Nephron (organoid): Measurements from ENCODE around the gene TTLL11.

ENCODE experiments used
- H3K27ac Mint-ChIP-seq, 3 experiments: 2 replicates each; pipeline ENCODE4 v1.8.0; 2020; ENCODE audit warnings: mixed read lengths in 3 of 3, mild to moderate bottlenecking in 2 of 3, moderate library complexity in 1 of 3
- H3K27me3 Mint-ChIP-seq: 2 replicates; pipeline ENCODE4 v1.8.0; 2021; ENCODE audit warnings: low read depth, mild to moderate bottlenecking, moderate library complexity, mixed read lengths
- H3K36me3 Mint-ChIP-seq: 2 replicates; pipeline ENCODE4 v1.8.0; 2020; ENCODE audit warnings: low read depth, mixed read lengths
- H3K4me1 Mint-ChIP-seq: 2 replicates; pipeline ENCODE4 v1.8.0; 2020; ENCODE audit warnings: mixed read lengths
- H3K4me3 Mint-ChIP-seq, 3 experiments: 2 replicates each; pipeline ENCODE4 v1.8.0; 2020; ENCODE audit warnings: mild to moderate bottlenecking in 3 of 3, mixed read lengths in 3 of 3, moderate library complexity in 2 of 3
- H3K9me3 Mint-ChIP-seq: 2 replicates; pipeline ENCODE4 v1.8.0; 2020; ENCODE audit warnings: mixed read lengths
- TF ChIP-seq, protein P1 (sequence below), 3 experiments: fragments of 200-600 bp; sonication (generic); IDR thresholded peaks; one replicate each; pipeline ENCODE4 v1.5.0; 2021; ENCODE audit warnings: antibody characterized with exemption in 3 of 3; ENCODE audit not compliant: unreplicated experiment in 3 of 3

The TTLL11 gene

DNA sequence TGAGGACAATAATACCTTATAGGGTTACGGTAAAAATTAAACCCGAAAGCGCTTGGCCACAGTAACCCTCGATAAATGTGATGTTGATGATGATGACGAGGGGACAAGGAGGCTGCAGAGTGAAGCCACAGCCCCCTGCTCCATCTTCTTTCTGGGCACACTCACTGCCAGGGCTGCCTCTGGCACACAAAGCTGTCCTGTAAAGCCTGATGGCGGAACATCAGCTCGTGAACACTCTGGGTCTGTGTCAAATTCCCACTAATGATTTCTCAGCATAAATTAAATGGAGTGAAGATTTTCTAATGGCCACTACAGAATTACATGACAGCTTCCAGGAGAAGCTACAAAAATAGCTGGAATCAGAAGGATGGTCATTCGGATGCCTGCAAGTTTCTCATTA lies 142.2 kb downstream of the TTLL11 start:
- peaks cover 5% of the 10 kb centered on the region for H3K27me3 Mint-ChIP-seq
- no peaks in the 10 kb centered on the region for H3K9me3 Mint-ChIP-seq
- H3K27ac Mint-ChIP-seq: no peak overlapping the region
- H3K4me1 Mint-ChIP-seq: peaks cover 16% of the 10 kb centered on the region
- TF ChIP-seq, protein P1, sequence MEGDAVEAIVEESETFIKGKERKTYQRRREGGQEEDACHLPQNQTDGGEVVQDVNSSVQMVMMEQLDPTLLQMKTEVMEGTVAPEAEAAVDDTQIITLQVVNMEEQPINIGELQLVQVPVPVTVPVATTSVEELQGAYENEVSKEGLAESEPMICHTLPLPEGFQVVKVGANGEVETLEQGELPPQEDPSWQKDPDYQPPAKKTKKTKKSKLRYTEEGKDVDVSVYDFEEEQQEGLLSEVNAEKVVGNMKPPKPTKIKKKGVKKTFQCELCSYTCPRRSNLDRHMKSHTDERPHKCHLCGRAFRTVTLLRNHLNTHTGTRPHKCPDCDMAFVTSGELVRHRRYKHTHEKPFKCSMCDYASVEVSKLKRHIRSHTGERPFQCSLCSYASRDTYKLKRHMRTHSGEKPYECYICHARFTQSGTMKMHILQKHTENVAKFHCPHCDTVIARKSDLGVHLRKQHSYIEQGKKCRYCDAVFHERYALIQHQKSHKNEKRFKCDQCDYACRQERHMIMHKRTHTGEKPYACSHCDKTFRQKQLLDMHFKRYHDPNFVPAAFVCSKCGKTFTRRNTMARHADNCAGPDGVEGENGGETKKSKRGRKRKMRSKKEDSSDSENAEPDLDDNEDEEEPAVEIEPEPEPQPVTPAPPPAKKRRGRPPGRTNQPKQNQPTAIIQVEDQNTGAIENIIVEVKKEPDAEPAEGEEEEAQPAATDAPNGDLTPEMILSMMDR (IDR thresholded peaks at IDR 0.05; ENCODE audit: unreplicated experiment in 3 of 3): no peak
- no peak overlapping the region for H3K4me3 Mint-ChIP-seq
- H3K36me3 Mint-ChIP-seq: no peaks in the 10 kb centered on the region

DNA sequence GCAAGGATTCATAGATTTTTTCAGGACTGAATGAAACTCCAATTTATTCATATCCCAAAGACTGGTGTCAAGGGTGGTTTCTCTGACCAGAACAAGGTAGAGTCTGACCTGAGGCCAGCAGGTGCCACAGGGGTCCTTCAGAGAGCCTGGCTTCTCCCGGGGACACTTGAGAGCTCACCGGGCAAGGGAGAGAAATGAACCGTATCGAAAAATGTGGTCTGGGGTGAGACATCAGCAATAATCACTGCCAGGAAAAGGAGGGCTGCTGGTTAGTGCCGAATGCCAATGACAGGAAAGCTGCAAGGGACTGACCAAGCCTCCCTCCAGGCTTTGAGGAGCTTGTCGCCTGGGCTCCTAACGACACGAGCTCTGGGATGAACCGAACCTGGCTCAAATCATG lies 142.7 kb downstream of the TTLL11 start:
- Mint-ChIP-seq H3K27ac (no peak overlapping the region), H3K4me1 (peaks cover 16% of the 10 kb centered on the region), H3K36me3 (no peaks in the 10 kb centered on the region), H3K27me3 (peaks cover 5% of the 10 kb centered on the region), H3K9me3 (no peaks in the 10 kb centered on the region), H3K4me3 (no peak overlapping the region)
- TF ChIP-seq, protein P1 (IDR thresholded peaks at IDR 0.05; ENCODE audit: unreplicated experiment in 3 of 3): no peak

DNA sequence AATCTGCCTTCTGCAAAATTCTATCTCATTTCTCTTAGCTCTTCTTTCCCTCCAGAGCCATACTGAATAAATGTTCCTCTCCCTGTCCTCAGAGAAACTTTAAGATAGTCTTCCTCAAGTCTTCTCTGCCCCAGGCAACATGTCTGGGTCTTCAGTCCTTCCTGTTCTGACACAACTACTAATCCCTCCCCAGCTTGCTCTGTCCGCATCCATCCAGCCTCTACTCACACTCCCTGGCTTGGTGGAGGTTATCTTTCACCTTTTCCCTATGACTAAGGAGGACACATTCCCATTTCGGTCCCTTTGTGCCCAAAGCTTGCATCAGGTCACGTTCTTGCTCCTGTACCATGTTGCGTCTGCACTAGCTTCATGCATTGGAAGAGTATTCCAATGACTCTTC lies 143.3 kb downstream of the TTLL11 start:
- Mint-ChIP-seq H3K36me3 (no peaks in the 10 kb centered on the region), H3K27ac (no peak overlapping the region), H3K9me3 (no peaks in the 10 kb centered on the region), H3K27me3 (peaks cover 5% of the 10 kb centered on the region), H3K4me3 (no peak overlapping the region), H3K4me1 (peaks cover 13% of the 10 kb centered on the region)
- TF ChIP-seq, protein P1 (IDR thresholded peaks at IDR 0.05; ENCODE audit: unreplicated experiment in 3 of 3): no peak

DNA sequence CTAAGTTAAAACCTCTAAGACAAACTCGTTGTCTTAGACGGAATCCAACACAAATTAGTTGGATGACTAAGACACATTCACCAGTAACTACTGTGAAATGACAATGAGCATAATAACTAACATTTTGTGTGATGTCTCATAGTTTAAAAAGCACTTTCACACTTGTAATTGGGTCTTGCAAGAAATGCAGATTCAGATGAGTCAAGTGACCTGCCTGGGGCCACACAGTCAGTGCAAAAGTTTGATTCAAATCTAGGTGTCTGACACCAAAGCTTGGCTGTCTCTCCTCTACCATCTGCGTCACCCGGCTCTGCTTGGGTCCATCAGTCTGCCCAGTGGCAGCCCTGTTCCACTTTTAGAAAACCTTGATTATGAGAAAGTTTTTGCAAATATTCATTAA lies 143.7 kb downstream of the TTLL11 start:
- Mint-ChIP-seq H3K4me1 (peaks cover 9% of the 10 kb centered on the region), H3K9me3 (no peaks in the 10 kb centered on the region), H3K4me3 (no peak overlapping the region), H3K27me3 (peaks cover 5% of the 10 kb centered on the region), H3K27ac (no peak overlapping the region), H3K36me3 (no peaks in the 10 kb centered on the region)
- TF ChIP-seq, protein P1 (IDR thresholded peaks at IDR 0.05; ENCODE audit: unreplicated experiment in 3 of 3): no peak

DNA sequence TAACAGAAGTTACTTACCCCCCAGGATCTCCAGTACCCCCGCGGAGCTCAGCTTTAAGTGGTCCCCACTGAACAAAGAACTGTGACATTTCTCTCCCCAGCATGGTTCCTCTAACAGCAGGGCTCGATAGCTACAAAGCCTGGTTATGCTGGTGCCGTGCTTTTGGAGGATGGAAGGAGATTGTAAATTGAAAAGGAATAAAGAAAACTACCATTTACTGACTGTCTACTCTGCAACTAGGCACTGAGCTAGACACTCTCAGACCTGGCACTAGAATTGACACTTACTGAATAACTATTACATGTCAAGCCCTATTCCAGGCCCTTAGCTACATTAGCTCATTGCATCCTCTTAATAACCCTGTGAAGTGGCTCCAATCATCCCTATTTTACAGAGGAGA lies 145.3 kb downstream of the TTLL11 start:
- Mint-ChIP-seq H3K4me1 (peaks cover 2% of the 10 kb centered on the region), H3K4me3 (no peak overlapping the region), H3K9me3 (no peaks in the 10 kb centered on the region), H3K27me3 (peaks cover 2% of the 10 kb centered on the region), H3K36me3 (no peaks in the 10 kb centered on the region), H3K27ac (no peak overlapping the region)
- TF ChIP-seq, protein P1 (IDR thresholded peaks at IDR 0.05; ENCODE audit: unreplicated experiment in 3 of 3): no peak

DNA sequence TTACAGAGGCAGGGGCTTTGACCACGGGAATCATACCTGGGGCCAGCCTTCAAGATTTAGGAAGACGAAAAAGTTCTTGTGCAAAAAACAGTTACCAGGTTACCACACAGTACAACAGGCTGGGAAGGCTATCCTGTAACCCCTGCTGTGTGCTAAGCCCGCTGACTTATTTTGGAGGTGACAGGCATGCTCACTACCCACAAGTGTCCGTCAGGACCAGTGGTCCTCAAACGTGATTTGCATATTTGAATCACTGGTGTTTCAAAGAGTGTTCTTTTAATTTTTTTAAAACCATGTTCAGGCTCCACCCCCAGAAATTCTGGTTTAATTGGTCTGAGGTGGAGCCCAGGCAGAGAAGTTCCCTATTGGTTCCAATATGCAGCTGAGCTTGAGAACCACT lies 146.6 kb downstream of the TTLL11 start:
- Mint-ChIP-seq H3K4me3 (no peak overlapping the region), H3K36me3 (no peaks in the 10 kb centered on the region), H3K9me3 (no peaks in the 10 kb centered on the region), H3K27ac (no peak overlapping the region), H3K27me3 (no peaks in the 10 kb centered on the region), H3K4me1 (no peaks in the 10 kb centered on the region)
- TF ChIP-seq, protein P1 (IDR thresholded peaks at IDR 0.05; ENCODE audit: unreplicated experiment in 3 of 3): no peak
